Endothelial cell of umbilical vein (primary cell): ENCODE results near the gene CEP72. TPM values are rescaled to one million over a fixed set of nuclear protein-coding genes. Genes with fewer than 3 reads are reported as not detected.

Experiments
- BruUV-seq: library from RNA; stranded (reverse); fragments of 400-500 nt; replicated peaks from 2 replicates; lab custom pipeline; 2021; lab: Mats Ljungman, UMichigan
- CTCF ChIA-PET: fragments of 300-600, 350-600 bp; sonication (Branson Sonifier 250); formaldehyde crosslinking; loops from one replicate; lab custom pipeline; 2021; ENCODE audit warnings: antibody characterized with exemption, inconsistent platforms; lab: Charles Lee
- POLR2A ChIA-PET: fragments of 300-600, 350-600 bp; sonication (Branson Sonifier 250); formaldehyde crosslinking; loops from one replicate; lab custom pipeline; 2021; ENCODE audit warnings: antibody characterized with exemption, inconsistent platforms; lab: Charles Lee
- DNase-seq: peaks from one replicate; pipeline ENCODE4 v3.0.0-alpha.2; 2011; ENCODE audit warnings: low read depth, low spot score
- FAIRE-seq: peaks from 2 replicates; lab custom pipeline; 2011; peaks lifted over from hg19 to GRCh38; lab: Jason Lieb, UNC
- H2AFZ ChIP-seq: 2 replicates; pipeline ENCODE4 v1.6.0; 2012; ENCODE audit warnings: low read depth, low read length, control low read depth, inconsistent platforms
- H3K27ac ChIP-seq: 2 replicates; pipeline ENCODE4 v1.5.1; 2011; ENCODE audit warnings: low read depth, mild to moderate bottlenecking, control low read depth, low read length, moderate library complexity; ENCODE audit not compliant: insufficient read depth
- H3K27me3 ChIP-seq, 2 experiments: 2 replicates each; pipeline versions ENCODE4 v1.6.0 to v1.6.1; 2011; ENCODE audit warnings: low read length in 2 of 2, mixed read lengths in 1 of 2; ENCODE audit not compliant: control insufficient read depth in 2 of 2, insufficient read depth in 2 of 2
- H3K36me3 ChIP-seq, 2 experiments: 2 replicates in 1 of 2; 3 replicates in 1 of 2; pipeline ENCODE4 v1.5.1; 2011; ENCODE audit warnings: low read length in 2 of 2, mild to moderate bottlenecking in 1 of 2, moderate library complexity in 1 of 2; ENCODE audit not compliant: control insufficient read depth in 2 of 2, insufficient read depth in 2 of 2; ENCODE audit errors: extremely low read depth in 1 of 2
- H3K4me1 ChIP-seq: 3 replicates; pipeline ENCODE4 v1.5.1; 2011; ENCODE audit warnings: mild to moderate bottlenecking, low read length; ENCODE audit not compliant: control insufficient read depth, insufficient read depth; ENCODE audit errors: extremely low read depth
- H3K4me2 ChIP-seq: 2 replicates; pipeline ENCODE4 v1.6.1; 2011; ENCODE audit warnings: low read length, control low read depth, mixed read lengths; ENCODE audit not compliant: insufficient read depth
- H3K4me3 ChIP-seq, 3 experiments: fragments of 200-600 bp in 1 of 3; sonication (generic), shearing (Covaris generic) in 1 of 3; replicated peaks in 1 of 3; 2 replicates each; pipeline ENCODE4 v1.5.1; 2011 to 2016; ENCODE audit warnings: control low read depth in 3 of 3, low read length in 3 of 3, mild to moderate bottlenecking in 2 of 3, inconsistent platforms in 1 of 3, low read depth in 1 of 3, moderate library complexity in 1 of 3; ENCODE audit not compliant: insufficient read depth in 1 of 3
- H3K79me2 ChIP-seq: 2 replicates; pipeline ENCODE4 v1.6.0; 2012; ENCODE audit warnings: low read length, inconsistent platforms; ENCODE audit not compliant: control insufficient read depth, insufficient read depth
- H3K9ac ChIP-seq: replicated peaks from 2 replicates; pipeline ENCODE3; 2011; ENCODE audit warnings: low read length, control low read depth; ENCODE audit not compliant: insufficient read depth; ENCODE audit errors: extremely low read depth
- H3K9me1 ChIP-seq: replicated peaks from 3 replicates; pipeline ENCODE4 v1.6.0; 2011; ENCODE audit warnings: mild to moderate bottlenecking, low read length; ENCODE audit not compliant: control insufficient read depth, insufficient read depth; ENCODE audit errors: extremely low read depth
- H3K9me3 ChIP-seq: replicated peaks from 2 replicates; pipeline ENCODE4 v1.5.1; 2012; ENCODE audit warnings: low read length, inconsistent platforms; ENCODE audit not compliant: control insufficient read depth, insufficient read depth
- H4K20me1 ChIP-seq: replicated peaks from 2 replicates; pipeline ENCODE3; 2011; ENCODE audit warnings: mild to moderate bottlenecking, low read length; ENCODE audit not compliant: control insufficient read depth, insufficient read depth; ENCODE audit errors: extremely low read depth
- CTCF ChIP-seq, 2 donors: IDR thresholded peaks; 1 replicate in 1 of 2; 2 replicates in 1 of 2; pipeline ENCODE4 v1.5.1; 2011; ENCODE audit warnings: low read length in 2 of 2, mild to moderate bottlenecking in 2 of 2, moderate library complexity in 2 of 2, control low read depth in 1 of 2, inconsistent platforms in 1 of 2, low read depth in 1 of 2; ENCODE audit not compliant: insufficient read depth in 1 of 2; ENCODE audit errors: extremely low read depth in 1 of 2
- EZH2 ChIP-seq: IDR thresholded peaks from 2 replicates; pipeline ENCODE4 v1.6.1; 2012; ENCODE audit warnings: borderline replicate concordance, low read depth, mild to moderate bottlenecking, moderate library complexity, low read length, inconsistent platforms; ENCODE audit not compliant: severe bottlenecking
- FOS ChIP-seq: IDR thresholded peaks from 2 replicates; pipeline ENCODE4 v1.6.1; 2011; ENCODE audit warnings: mild to moderate bottlenecking, low read length, moderate library complexity, borderline replicate concordance; ENCODE audit not compliant: insufficient read depth
- GATA2 ChIP-seq: IDR thresholded peaks from 2 replicates; pipeline ENCODE4 v1.7.0; 2011; ENCODE audit warnings: low read depth, mild to moderate bottlenecking, moderate library complexity, mixed read lengths, low read length; ENCODE audit not compliant: insufficient read length, insufficient read depth
- JUN ChIP-seq: IDR thresholded peaks from 2 replicates; pipeline ENCODE4 v1.6.1; 2011; ENCODE audit warnings: borderline replicate concordance, low read depth; ENCODE audit not compliant: insufficient read length, insufficient read depth
- MAX ChIP-seq: IDR thresholded peaks from 2 replicates; pipeline ENCODE4 v1.6.1; 2011; ENCODE audit not compliant: insufficient read depth, insufficient read length
- MYC ChIP-seq: IDR thresholded peaks from one replicate; pipeline ENCODE4 v1.6.1; 2011; ENCODE audit warnings: mild to moderate bottlenecking, low read depth, low read length
- POLR2A ChIP-seq: IDR thresholded peaks from 2 replicates; pipeline ENCODE4 v1.6.1; 2012; ENCODE audit warnings: low read depth, mild to moderate bottlenecking, control low read depth, low read length
- POLR2AphosphoS5 ChIP-seq: IDR thresholded peaks from 2 replicates; pipeline ENCODE4 v1.6.1; 2012; ENCODE audit warnings: low read depth, mild to moderate bottlenecking, control low read depth, low read length, moderate library complexity; ENCODE audit not compliant: insufficient read depth
- dilution Hi-C: fragments of 300-500 bp; cut with MboI; formaldehyde crosslinking; loops from one replicate; pipeline ENCODE4 v1.15.0; 2019; ENCODE audit warnings: low sequenced_read_pairs; ENCODE audit not compliant: extremely low pct_ligation_motif_present
- intact Hi-C: fragments of 100-400 bp; cut with micrococcal nuclease; formaldehyde crosslinking; loops from one replicate; pipeline ENCODE4 v1.10.0; 2022
- polyA plus RNA-seq, 4 experiments: library from polyadenylated mRNA; depleted of rRNA in 3 of 4; stranded (reverse) in 3 of 4; unstranded in 1 of 4; fragments of >200 nt; gene quantifications; 2 replicates each; pipeline versions ENCODE4 v1.2.1 to v1.2.3, GENCODE V29; 2011 to 2012; ENCODE audit warnings: missing spikeins in 1 of 4
- total RNA-seq: library from RNA; stranded (reverse); gene quantifications from 2 replicates; pipeline ENCODE4 v1.2.3, GENCODE V29; 2021

Gene CEP72
- total and polyA plus RNA-seq, 2 donors (not counting 3 experiments of a cell fraction or from before 2014, with no cell fraction given) = 2.9 to 9.5 TPM

- DNase-seq (no peak), FAIRE-seq (no peak)
- Histone ChIP-seq H3K79me2 (no peaks in the 10 kb centered on the region), H3K9ac (no peak overlapping the region), H3K4me3 (no peak overlapping the region), H2AFZ (no peak overlapping the region), H4K20me1 (no peaks in the 10 kb centered on the region), H3K9me3 (no peaks in the 10 kb centered on the region), H3K27ac (no peak overlapping the region), H3K27me3 (no peaks in the 10 kb centered on the region), H3K4me2 (no peak overlapping the region), H3K36me3 (no peaks in the 10 kb centered on the region), H3K4me1 (no peaks in the 10 kb centered on the region), H3K9me1 (no peaks in the 10 kb centered on the region)
- POLR2A ChIA-PET = no interaction called here
- CTCF ChIA-PET = interaction anchor here (0.7 to 6.0 kb wide), 2 partner anchors 54 to 228 kb away, joined by 3 to 101 read pairs; no protein-coding TSS in a partner anchor
- dilution Hi-C loops = no loop called here
- no peak for TF ChIP-seq POLR2AphosphoS5
- no peak for TF ChIP-seq MYC
- no peak for TF ChIP-seq JUN
- no peak for TF ChIP-seq MAX
- intact Hi-C loops = loop anchor here (10.0 kb wide), 1 partner anchor 359 kb away; no protein-coding TSS in a partner anchor
- BruUV-seq = no TSS peak
These were observed 61.9 kb downstream of the CEP72 start for GRCh38 chr5:673831-674629.

- H3K27me3 ChIP-seq = no peaks in the 10 kb centered on the region
- no peak overlapping the region for H3K9ac ChIP-seq
- TF ChIP-seq CTCF (IDR thresholded peaks at IDR 0.05; ENCODE audit: extremely low read depth in 1 of 2, insufficient read depth in 1 of 2, low read depth in 1 of 2, low read length in 2 of 2) (no peak), FOS (no peak), POLR2AphosphoS5 (no peak), JUN (no peak), EZH2 (no peak), GATA2 (no peak), MYC (no peak), POLR2A (no peak), MAX (no peak)
- POLR2A ChIA-PET = no interaction called here
- H2AFZ ChIP-seq = no peak overlapping the region
- no peaks in the 10 kb centered on the region for H3K79me2 ChIP-seq
- CTCF ChIA-PET = interaction anchor here (0.7 kb wide), 1 partner anchor 55 kb away, joined by 3 read pairs; no protein-coding TSS in a partner anchor
- no peaks in the 10 kb centered on the region for H4K20me1 ChIP-seq
- FAIRE-seq (no peak), DNase-seq (no peak)
- no peaks in the 10 kb centered on the region for H3K4me1 ChIP-seq
- dilution Hi-C loops (no loop called here), intact Hi-C loops (loop anchor here (10.0 kb wide), 1 partner anchor 360 kb away; no protein-coding TSS in a partner anchor)
- no peak overlapping the region for H3K4me2 ChIP-seq
- no peaks in the 10 kb centered on the region for H3K9me3 ChIP-seq
- no peaks in the 10 kb centered on the region for H3K36me3 ChIP-seq
- no peaks in the 10 kb centered on the region for H3K9me1 ChIP-seq
- no peak overlapping the region for H3K27ac ChIP-seq
- H3K4me3 ChIP-seq = no peak overlapping the region
- no TSS peak for BruUV-seq
These were observed 62.5 kb downstream of the CEP72 start for GRCh38 chr5:674630-675011.
